HCT116 (cell line): Measurements from ENCODE around the gene TOMM40. TPM values are rescaled to one million over a fixed set of nuclear protein-coding genes. Genes with fewer than 3 reads are reported as not detected.

Experiments used
- ATAC-seq: fragments of 200-7000 bp; cut with Tn5 transposase; 2 replicates; pipeline ENCODE4 v1.9.1; 2020; ENCODE audit warnings: mild to moderate bottlenecking, moderate library complexity
- BruUV-seq: library from RNA; stranded (reverse); fragments of 400-500 nt; replicated peaks from 2 replicates; lab custom pipeline; 2021; lab: Mats Ljungman, UMichigan
- CTCF ChIA-PET: fragments of 300-600 bp; sonication (Branson Sonifier 250); formaldehyde crosslinking; loops from one replicate; lab custom pipeline; 2021; ENCODE audit warnings: antibody characterized with exemption; lab: Charles Lee
- POLR2A ChIA-PET: fragments of 300-600, 350-600 bp; sonication (Branson Sonifier 250); formaldehyde crosslinking; loops from one replicate; lab custom pipeline; 2021; ENCODE audit warnings: antibody characterized with exemption; lab: Charles Lee
- RAD21 ChIA-PET, 2 experiments: fragments of 300-600 bp; sonication (Branson Sonifier 250); formaldehyde crosslinking; loops; one replicate each; lab custom pipeline; 2023; ENCODE audit warnings: low total read pairs in 2 of 2; ENCODE audit not compliant: uncharacterized antibody in 2 of 2, unreplicated experiment in 2 of 2, low non-redundant PET in 1 of 2; lab: Charles Lee
- DNase-seq: peaks from one replicate; pipeline ENCODE4 v3.0.0-alpha.2; 2010; ENCODE audit warnings: low read depth, low spot score
- H2AFZ ChIP-seq: fragments of 200-600 bp; shearing (Covaris generic), sonication (generic); 2 replicates; pipeline ENCODE4 v1.6.1; 2017; ENCODE audit warnings: low read depth, mixed run types, mixed read lengths, antibody characterized with exemption, low read length; ENCODE audit not compliant: poor library complexity, severe bottlenecking
- H3K27ac ChIP-seq: 2 replicates; pipeline ENCODE4 v1.5.1; 2012; ENCODE audit warnings: low read depth, low read length
- H3K27me3 ChIP-seq: fragments of 200-600 bp; sonication (generic); 2 replicates; pipeline ENCODE4 v1.6.1; 2016; ENCODE audit warnings: mixed run types, low read length, mixed read lengths; ENCODE audit not compliant: insufficient read depth
- H3K36me3 ChIP-seq, 2 experiments: fragments of 200-500 bp in 1 of 2; fragments of 200-600 bp in 1 of 2; sonication (Bioruptor generic) in 1 of 2; sonication (generic) in 1 of 2; 2 replicates each; pipeline versions ENCODE4 v1.5.1 to v1.6.1; 2014 to 2016; ENCODE audit warnings: low read length in 2 of 2, inconsistent platforms in 1 of 2, mixed read lengths in 1 of 2, mixed run types in 1 of 2; ENCODE audit not compliant: insufficient read depth in 2 of 2, control insufficient read depth in 1 of 2
- H3K4me1 ChIP-seq, 2 experiments: fragments of 200-600 bp in 1 of 2; sonication (generic) in 1 of 2; 2 replicates each; pipeline versions ENCODE4 v1.5.1 to v1.6.1; 2012 to 2017; ENCODE audit warnings: low read length in 2 of 2, inconsistent platforms in 1 of 2, mild to moderate bottlenecking in 1 of 2, mixed read lengths in 1 of 2, mixed run types in 1 of 2, moderate library complexity in 1 of 2; ENCODE audit not compliant: insufficient read depth in 2 of 2, control insufficient read depth in 1 of 2
- H3K4me2 ChIP-seq: fragments of 200-600 bp; sonication (generic); 2 replicates; pipeline ENCODE4 v1.6.1; 2017; ENCODE audit warnings: mixed run types, low read length, mixed read lengths
- H3K4me3 ChIP-seq, 2 experiments: fragments of 200-600 bp in 1 of 2; sonication (generic) in 1 of 2; replicated peaks in 1 of 2; 2 replicates each; pipeline ENCODE4 v1.5.1; 2011 to 2016; ENCODE audit warnings: low read length in 2 of 2, control low read depth in 1 of 2, low read depth in 1 of 2, mild to moderate bottlenecking in 1 of 2, mixed read lengths in 1 of 2, mixed run types in 1 of 2
- H3K79me2 ChIP-seq: fragments of 200-600 bp; sonication (generic); 2 replicates; pipeline ENCODE4 v1.6.1; 2017; ENCODE audit warnings: mild to moderate bottlenecking, mixed run types, low read length, moderate library complexity, mixed read lengths; ENCODE audit not compliant: insufficient read depth
- H3K9ac ChIP-seq: fragments of 200-600 bp; sonication (generic); 2 replicates; pipeline ENCODE4 v1.6.1; 2016; ENCODE audit warnings: low read length, mixed read lengths
- H3K9me2 ChIP-seq: fragments of 200-600 bp; sonication (generic), shearing (Covaris generic); 2 replicates; pipeline ENCODE4 v1.6.1; 2017; ENCODE audit warnings: mixed run types, mild to moderate bottlenecking, moderate library complexity; ENCODE audit not compliant: insufficient read depth
- H3K9me3 ChIP-seq, 2 experiments: fragments of 200-500 bp in 1 of 2; fragments of 200-600 bp in 1 of 2; sonication (Bioruptor generic) in 1 of 2; sonication (generic) in 1 of 2; 2 replicates each; pipeline ENCODE4 v1.6.1; 2014 to 2017; ENCODE audit warnings: low read length in 2 of 2, mixed read lengths in 2 of 2, inconsistent platforms in 1 of 2, low read depth in 1 of 2, mild to moderate bottlenecking in 1 of 2, mixed run types in 1 of 2, moderate library complexity in 1 of 2; ENCODE audit not compliant: control insufficient read depth in 1 of 2, insufficient read depth in 1 of 2
- H4K20me1 ChIP-seq: fragments of 200-600 bp; sonication (generic), shearing (Covaris generic); 2 replicates; pipeline ENCODE4 v1.6.1; 2017; ENCODE audit warnings: mixed run types, mild to moderate bottlenecking, moderate library complexity; ENCODE audit not compliant: insufficient read depth
- CBX3 ChIP-seq: IDR thresholded peaks from 2 replicates; pipeline ENCODE4 v1.6.1; 2012; ENCODE audit warnings: low read depth
- CTCF ChIP-seq, 3 experiments: fragments of 200-600 bp in 1 of 3; sonication (generic) in 1 of 3; IDR thresholded peaks in 2 of 3; conservative IDR thresholded peaks in 1 of 3; 2 replicates each; pipeline ENCODE4 v1.5.1; 2012 to 2017; ENCODE audit warnings: low read depth in 2 of 3, low read length in 2 of 3, antibody characterized with exemption in 1 of 3, borderline replicate concordance in 1 of 3, control low read depth in 1 of 3, mild to moderate bottlenecking in 1 of 3, mixed read lengths in 1 of 3, mixed run types in 1 of 3, moderate library complexity in 1 of 3; ENCODE audit not compliant: insufficient read depth in 1 of 3
- EZH2 ChIP-seq: fragments of 200-600 bp; sonication (generic); IDR thresholded peaks from 2 replicates; pipeline ENCODE4 v1.6.1; 2017; ENCODE audit warnings: antibody characterized with exemption, mixed run types
- EZH2phosphoT487 ChIP-seq: fragments of 200-600 bp; IDR thresholded peaks from 2 replicates; pipeline ENCODE4 v1.6.1; 2018; ENCODE audit warnings: antibody characterized with exemption, borderline replicate concordance
- FOSL1 ChIP-seq: IDR thresholded peaks from 2 replicates; pipeline ENCODE4 v1.6.1; 2012; ENCODE audit warnings: low read depth
- JUND ChIP-seq: IDR thresholded peaks from 2 replicates; pipeline ENCODE4 v1.6.1; 2012
- POLR2A ChIP-seq: IDR thresholded peaks from 2 replicates; pipeline ENCODE4 v1.7.0; 2011; ENCODE audit warnings: borderline replicate concordance; ENCODE audit not compliant: insufficient read depth, insufficient read length; ENCODE audit errors: extremely low read depth
- POLR2AphosphoS5 ChIP-seq: IDR thresholded peaks from 2 replicates; pipeline ENCODE4 v1.6.1; 2011; ENCODE audit warnings: mild to moderate bottlenecking, low read depth, low read length, moderate library complexity
- RAD21 ChIP-seq: IDR thresholded peaks from 2 replicates; pipeline ENCODE4 v1.6.1; 2012; ENCODE audit warnings: low read depth, mild to moderate bottlenecking
- SIN3A ChIP-seq: IDR thresholded peaks from 2 replicates; pipeline ENCODE4 v1.6.1; 2012; ENCODE audit warnings: low read depth
- SP1 ChIP-seq: IDR thresholded peaks from 2 replicates; pipeline ENCODE4 v1.6.1; 2012; ENCODE audit warnings: low read depth
- TCF7L2 ChIP-seq: IDR thresholded peaks from 2 replicates; pipeline ENCODE4 v1.7.0; 2011; ENCODE audit warnings: borderline replicate concordance, inconsistent platforms; ENCODE audit not compliant: insufficient read depth, insufficient read length; ENCODE audit errors: extremely low read depth
- ZBTB33 ChIP-seq: IDR thresholded peaks from 2 replicates; pipeline ENCODE4 v1.6.1; 2011; ENCODE audit warnings: mild to moderate bottlenecking, low read length, moderate library complexity; ENCODE audit not compliant: insufficient replicate concordance; ENCODE audit errors: extremely low read depth
- ZNF274 ChIP-seq: fragments of 200-500 bp; sonication (Bioruptor generic); IDR thresholded peaks from 2 replicates; pipeline ENCODE4 v1.6.1; 2014; ENCODE audit warnings: mild to moderate bottlenecking, low read depth, low read length, inconsistent platforms
- intact Hi-C: fragments of 100-400 bp; cut with micrococcal nuclease; formaldehyde crosslinking; loops from 2 replicates; pipeline ENCODE4 v1.10.0; 2022
- total RNA-seq: library from RNA; stranded (reverse); gene quantifications from one replicate; pipeline ENCODE4 v1.2.1, GENCODE V29; 2021; ENCODE audit not compliant: unreplicated experiment

The TOMM40 gene
- total RNA-seq, 1 experiment from 2014 or later: 178 TPM

- intact Hi-C loops: no loop called here
- no peaks in the 10 kb centered on the region for H3K27me3 ChIP-seq
- H3K79me2 ChIP-seq: no peaks in the 10 kb centered on the region
- RAD21 ChIA-PET: no interaction called here
- H3K9me2 ChIP-seq: no peaks in the 10 kb centered on the region
- DNase-seq (no peak), ATAC-seq (no peak)
- CTCF ChIA-PET: no interaction called here
- no peak within 1 kb of the TSS for H3K27ac ChIP-seq
- TF ChIP-seq TCF7L2: no peak
- TF ChIP-seq ZBTB33: no peak
- TF ChIP-seq JUND: no peak
- no peak for TF ChIP-seq RAD21
- TF ChIP-seq CBX3: no peak
- no peak for TF ChIP-seq POLR2AphosphoS5
- no peak within 1 kb of the TSS for H3K4me3 ChIP-seq
- POLR2A ChIA-PET: no interaction called here
- H3K9ac ChIP-seq: no peak within 1 kb of the TSS
- H3K9me3 ChIP-seq: no peaks in the 10 kb centered on the region
- H3K4me2 ChIP-seq: no peak within 1 kb of the TSS
- no peaks in the 10 kb centered on the region for H3K36me3 ChIP-seq
- no peak within 1 kb of the TSS for H2AFZ ChIP-seq
- H3K4me1 ChIP-seq: no peaks in the 10 kb centered on the region
- BruUV-seq: no TSS peak
- H4K20me1 ChIP-seq: no peaks in the 10 kb centered on the region
Observed at GRCh38 chr19:44942067-44942571, 51.1 kb downstream of the TOMM40 start, which contains the start of gene APOC4. Gene APOC4 (plus strand): TSS chr19:44942237. CDS start chr19:44942278, 41 bp downstream.

- H3K4me3 ChIP-seq: no peak overlapping the region
- ChIA-PET RAD21 (no interaction called here), POLR2A (no interaction called here), CTCF (no interaction called here)
- DNase-seq (no peak), ATAC-seq (no peak)
- no peaks in the 10 kb centered on the region for H3K27me3 ChIP-seq
- H3K4me2 ChIP-seq: no peak overlapping the region
- intact Hi-C loops: no loop called here
- no peaks in the 10 kb centered on the region for H3K36me3 ChIP-seq
- no peak overlapping the region for H3K9ac ChIP-seq
- no peaks in the 10 kb centered on the region for H3K79me2 ChIP-seq
- H3K9me3 ChIP-seq: no peaks in the 10 kb centered on the region
- H2AFZ ChIP-seq: no peak overlapping the region
- no peaks in the 10 kb centered on the region for H3K9me2 ChIP-seq
- H3K27ac ChIP-seq: no peak overlapping the region
- H3K4me1 ChIP-seq: no peaks in the 10 kb centered on the region
- no TSS peak for BruUV-seq
- H4K20me1 ChIP-seq: no peaks in the 10 kb centered on the region
- TF ChIP-seq POLR2A: no peak
- no peak for TF ChIP-seq SIN3A
- TF ChIP-seq ZNF274: no peak
- TF ChIP-seq POLR2AphosphoS5: no peak
- TF ChIP-seq SP1: no peak
- no peak for TF ChIP-seq ZBTB33
- no peak for TF ChIP-seq EZH2
- TF ChIP-seq CTCF (IDR thresholded peaks at IDR 0.05 in 2 of 3, conservative IDR thresholded peaks at IDR 0.05 in 1 of 3; ENCODE audit: borderline replicate concordance in 1 of 3, insufficient read depth in 1 of 3, low read depth in 2 of 3, low read length in 2 of 3): no peak
- no peak for TF ChIP-seq EZH2phosphoT487
- TF ChIP-seq FOSL1: no peak
Observed at GRCh38 chr19:44943801-44944249, 52.8 kb downstream of the TOMM40 start.
